EH (cell line): ENCODE results near the gene SHD.
"Not testable (repeated sequence)": the region's sequence is repeated elsewhere in the genome, so short reads cannot be mapped to it uniquely, and the experiment has no call there.

ENCODE experiments used
- DNase-seq: peaks from one replicate; pipeline ENCODE4 v3.0.0-alpha.2; 2015; ENCODE audit warnings: low read depth

The SHD gene

GRCh38 chr19:4267101-4267900, 11.8 kb upstream of the SHD start:
- DNase-seq = peak; percentile 42

DNA sequence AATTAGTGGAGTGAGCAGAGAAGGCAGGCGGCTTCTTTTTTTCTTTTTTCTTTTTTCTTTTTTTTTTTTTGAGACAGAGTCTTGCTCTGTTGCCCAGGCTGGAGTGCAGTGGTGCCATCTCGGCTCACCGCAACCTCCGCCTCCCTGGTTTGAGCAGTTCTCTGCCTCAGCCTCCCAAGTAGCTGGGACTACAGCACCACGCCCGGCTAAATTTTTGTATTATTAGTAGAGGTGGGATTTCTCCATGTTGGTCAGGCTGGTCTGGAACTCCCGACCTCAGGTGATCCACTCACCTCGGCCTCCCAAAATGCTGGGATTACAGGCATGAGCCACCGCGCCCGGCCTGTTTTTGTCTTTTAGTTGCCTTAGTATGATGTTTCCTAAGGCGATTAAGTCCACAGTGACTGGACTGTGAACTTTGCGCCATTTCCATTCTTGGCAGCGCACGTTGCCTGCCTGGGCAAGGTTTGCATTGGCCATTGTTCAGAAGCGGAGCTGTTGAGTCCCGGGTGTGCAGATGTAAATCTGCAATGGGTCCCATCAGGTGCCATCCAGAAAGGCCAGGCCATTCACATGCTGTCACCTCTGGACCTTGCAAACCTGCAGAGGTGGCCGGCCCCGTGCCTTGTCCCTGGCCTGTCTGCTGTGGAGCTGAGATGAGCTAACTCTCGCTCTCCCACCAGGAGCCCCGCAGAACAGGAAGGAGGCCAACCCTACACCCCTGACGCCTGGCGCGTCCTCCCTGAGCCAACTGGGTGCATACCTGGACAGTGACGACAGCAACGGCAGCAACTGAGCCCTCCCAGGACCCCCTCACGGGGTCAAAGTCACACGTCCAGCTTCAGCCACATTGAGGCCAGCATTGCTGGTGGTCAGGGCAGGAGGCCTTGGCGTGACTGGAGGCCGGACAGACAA, 10.9 kb upstream of the SHD start:
- DNase-seq = no peak

DNA sequence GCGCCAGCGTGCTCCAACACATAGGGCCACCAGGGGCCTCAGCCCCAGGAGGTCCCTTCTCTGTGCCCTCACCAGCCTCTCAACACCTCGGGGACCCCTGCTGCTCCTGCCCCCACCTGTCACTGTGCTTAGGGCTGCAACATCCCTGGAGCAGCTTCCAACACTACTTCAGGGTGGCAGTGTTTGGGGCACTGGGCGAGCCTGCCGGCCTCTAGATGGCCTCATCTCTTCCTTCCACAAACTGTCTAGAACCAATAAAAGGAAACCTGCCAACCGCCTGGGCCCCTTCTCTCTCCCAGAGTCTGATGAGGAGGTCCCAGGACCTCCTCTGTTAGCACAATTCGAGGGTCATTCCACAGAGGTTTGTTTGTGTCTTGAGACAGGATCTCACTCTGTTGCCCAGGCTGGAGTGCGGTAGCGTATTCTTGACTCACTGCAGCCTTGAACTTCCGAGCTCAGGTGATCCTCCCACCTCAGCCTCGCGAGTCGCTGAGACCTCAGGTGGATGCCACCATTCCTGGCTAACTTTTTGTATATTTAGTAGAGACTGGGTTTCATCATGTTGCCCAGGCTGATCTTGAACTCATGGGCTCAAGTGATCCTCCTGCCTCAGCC, 10.1 kb upstream of the SHD start:
- DNase-seq = no peak

GRCh38 chr19:4272894-4273293, 6.2 kb upstream of the SHD start:
- DNase-seq = no peak

DNA sequence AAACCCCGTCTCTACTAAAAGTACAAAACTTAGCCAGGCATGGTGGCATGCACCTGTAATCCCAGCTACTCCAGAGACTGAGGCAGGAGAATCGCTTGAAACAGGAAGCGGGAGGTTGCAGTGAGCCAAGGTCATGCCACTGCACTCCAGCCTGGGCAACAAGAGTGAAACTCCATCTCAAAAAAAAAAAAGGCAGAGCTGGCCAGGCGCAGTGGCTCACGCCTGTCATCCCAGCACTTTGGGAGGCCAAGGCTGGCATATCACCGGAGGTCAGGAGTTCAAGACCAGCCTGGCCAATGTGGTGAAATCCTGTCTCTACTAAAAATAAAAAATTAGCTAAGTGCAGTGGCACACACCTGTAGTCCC, 4.8 kb upstream of the SHD start:
- not testable (repeated sequence) for DNase-seq

DNA sequence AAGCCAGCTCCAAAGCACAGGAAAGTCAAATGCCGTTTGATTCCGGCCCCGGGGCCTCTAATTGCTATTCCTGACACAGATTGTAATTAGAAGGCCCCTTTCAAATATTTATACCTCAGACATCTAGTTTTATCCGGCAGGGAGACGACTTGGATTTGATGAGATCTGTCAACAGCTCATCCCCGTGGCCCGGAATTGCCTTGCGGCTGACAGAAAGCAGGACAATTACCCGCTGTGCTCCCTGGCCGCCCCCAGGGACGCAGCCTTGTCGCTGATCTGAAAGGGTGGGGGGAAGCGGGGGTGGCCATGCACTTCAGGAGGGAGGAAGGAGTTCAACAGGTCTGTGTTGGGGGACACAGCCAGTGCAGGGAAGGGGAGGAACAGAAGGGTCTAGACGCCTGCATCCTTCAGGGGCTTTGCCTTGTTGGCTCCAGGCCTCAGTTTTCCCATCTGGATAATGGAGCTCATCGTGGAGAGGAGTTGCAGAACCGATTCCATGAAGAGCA, 1.8 kb upstream of the SHD start:
- DNase-seq = no peak

- DNase-seq = no peak
Measured at GRCh38 chr19:4278010-4278409, 1.1 kb upstream of the SHD start.

DNA sequence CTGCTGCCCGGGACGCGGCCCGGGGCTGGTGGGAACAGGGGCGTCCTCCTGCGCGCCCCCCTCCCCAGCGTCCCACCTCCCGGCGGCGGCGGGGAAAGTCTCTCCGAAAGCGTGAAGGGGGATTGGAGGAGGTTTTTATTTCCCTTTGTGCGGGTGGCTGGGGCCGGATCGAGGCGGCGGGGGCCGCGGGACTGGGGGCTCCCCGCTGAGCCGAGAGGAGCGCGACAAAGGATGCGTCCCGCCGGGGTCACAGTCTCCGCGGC, 132 bp downstream of the SHD start:
- DNase-seq = no peak

DNA sequence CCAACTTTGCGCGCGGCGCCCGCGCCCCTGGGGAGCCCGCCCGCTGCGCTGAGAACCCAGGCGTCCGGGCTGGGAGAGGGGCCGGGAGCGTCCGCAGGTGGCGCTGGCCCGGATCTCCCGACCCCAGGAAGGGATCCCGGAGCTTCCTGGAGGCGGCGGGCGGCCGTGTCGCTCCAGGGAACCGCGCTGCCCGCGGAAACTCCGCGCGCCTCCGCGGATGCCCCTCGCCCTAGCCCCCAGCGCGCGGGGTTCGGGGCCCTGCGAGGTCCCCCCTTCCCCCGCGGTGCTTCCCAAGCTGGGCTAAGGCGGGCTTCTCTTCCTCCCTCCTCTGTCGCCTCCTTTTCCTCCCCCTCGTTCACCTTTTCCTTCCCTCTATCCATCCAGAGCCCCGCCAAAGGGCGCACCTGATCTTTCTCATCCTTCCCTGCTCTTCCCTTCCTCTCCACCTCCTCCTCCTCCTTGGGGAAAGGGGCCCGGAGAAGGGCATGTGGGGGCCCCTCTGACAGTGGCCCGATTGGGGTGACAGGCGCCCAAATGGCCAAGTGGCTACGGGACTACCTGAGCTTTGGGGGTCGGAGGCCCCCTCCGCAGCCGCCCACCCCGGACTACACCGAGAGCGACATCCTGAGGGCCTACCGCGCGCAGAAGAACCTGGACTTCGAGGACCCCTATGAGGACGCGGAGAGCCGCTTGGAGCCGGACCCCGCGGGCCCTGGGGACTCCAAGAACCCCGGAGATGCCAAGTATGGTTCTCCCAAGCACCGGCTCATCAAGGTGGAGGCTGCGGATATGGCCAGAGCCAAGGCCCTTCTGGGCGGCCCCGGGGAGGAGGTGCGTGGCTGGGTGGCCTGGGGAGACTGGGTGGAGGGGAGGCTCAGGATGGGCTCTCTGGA, 710 bp downstream of the SHD start:
- DNase-seq = no peak

GRCh38 chr19:4284176-4284958, 5.3 kb downstream of the SHD start:
- peak; percentile 16 for DNase-seq

DNA sequence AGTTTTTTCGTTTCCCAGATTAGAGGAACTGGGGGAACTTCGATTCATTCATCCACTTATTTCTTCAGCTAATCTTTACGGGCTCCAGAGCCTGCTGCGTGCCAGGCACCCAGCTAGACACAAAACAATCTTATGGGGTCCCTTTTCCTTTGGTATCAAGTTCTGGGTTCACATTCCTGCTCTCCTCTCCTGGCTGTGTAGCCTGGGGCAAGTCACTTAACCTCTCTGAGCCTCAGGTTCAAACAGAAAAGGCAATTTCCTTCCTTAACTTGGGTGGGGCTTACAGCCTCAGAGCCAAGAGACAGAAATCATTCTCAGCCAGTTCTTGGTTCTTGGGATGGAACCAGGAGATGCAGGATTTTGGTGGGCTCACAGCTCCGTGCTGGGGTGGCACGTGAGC, 5.9 kb downstream of the SHD start:
- DNase-seq = no peak

DNA sequence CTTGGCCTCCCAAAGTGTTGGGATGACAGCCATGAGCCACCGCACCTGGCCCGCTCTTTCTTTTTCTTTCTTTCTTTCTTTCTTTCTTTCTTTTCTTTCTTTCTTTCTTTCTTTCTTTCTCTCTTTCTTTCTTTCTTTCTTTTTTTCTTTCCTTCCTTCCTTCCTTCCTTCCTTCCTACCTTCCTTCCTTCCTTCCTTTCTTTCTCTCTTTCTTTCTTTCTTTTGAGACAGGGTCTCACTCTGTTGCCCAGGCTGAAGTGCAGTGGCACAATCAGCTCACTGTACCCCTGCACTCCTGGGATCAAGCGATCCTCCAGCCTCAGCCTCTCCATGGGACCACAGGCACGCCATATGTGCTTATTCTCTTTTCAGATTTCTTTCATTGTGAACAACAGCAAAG, 7.1 kb downstream of the SHD start:
- DNase-seq = not testable (repeated sequence)

GRCh38 chr19:4288091-4288777, 9.2 kb downstream of the SHD start:
- no peak for DNase-seq

- no peak for DNase-seq
Measured at GRCh38 chr19:4291184-4291732, 12.2 kb downstream of the SHD start.

DNA sequence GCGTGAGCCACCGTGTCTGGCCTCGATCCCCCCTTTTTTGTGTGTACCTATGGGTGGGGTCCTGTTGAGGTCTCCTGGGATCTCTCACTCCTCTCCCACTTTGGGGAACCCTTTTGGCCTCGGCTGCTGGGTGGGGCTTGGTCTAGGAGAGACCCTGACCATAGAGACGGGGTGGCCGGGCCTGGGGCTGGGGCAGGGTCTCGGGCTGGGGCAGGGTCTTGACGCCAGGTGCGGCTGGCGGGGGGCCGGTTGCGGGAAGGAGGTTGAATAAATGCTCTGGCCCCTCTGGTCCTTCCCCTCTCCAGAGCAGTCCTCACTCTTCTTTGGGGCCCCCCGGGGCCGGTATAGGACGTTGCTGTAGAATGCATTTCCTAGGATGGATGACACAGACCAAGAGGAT, 13.4 kb downstream of the SHD start:
- DNase-seq = no peak

- DNase-seq = no peak
Measured at GRCh38 chr19:4294389-4294788, 15.3 kb downstream of the SHD start.

GRCh38 chr19:4295972-4296771, 17.1 kb downstream of the SHD start:
- no peak for DNase-seq

DNA sequence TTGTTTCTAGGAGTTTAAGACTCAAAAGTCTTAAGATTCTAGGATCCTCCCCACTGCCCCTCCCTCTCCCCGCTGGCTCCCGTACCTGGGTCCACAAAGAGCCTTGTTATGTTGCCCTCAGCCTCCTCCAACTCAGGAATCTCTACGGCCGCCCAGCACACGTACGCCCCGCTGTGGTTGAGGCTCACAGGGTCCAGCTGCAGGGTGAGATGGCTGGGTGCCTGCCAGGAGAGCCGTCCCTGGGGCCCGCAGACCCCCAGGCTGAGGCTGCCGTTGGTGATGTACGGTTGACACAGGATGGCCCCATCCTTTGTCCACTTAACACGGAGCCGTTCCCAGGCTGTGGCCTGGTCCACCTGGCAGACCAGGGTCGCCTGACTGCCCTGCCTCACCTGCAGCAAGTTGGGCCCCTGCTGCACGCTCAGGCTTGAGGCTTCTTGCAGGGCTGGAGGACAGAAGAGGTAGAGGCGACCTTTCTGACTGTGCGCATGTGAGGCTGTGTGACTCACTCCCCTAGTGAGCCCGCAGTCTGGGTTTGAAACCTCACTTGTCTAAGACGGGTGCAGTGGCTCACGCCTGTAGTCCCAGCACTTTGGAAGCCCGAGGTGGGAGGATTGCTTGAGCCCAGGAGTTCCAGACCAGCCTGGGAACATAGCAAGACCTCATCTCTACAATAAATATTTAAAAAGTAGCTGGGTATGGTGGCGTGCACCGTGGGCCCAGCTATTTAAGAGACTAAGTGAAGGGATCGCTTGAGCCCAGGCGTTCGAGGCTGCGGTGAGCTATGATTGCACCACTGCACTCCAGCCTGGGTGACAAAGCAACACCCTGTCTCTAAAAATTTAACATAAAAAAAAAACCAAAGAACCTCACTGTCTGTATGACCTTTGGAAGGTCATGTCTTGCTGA, 19.1 kb downstream of the SHD start:
- DNase-seq = no peak
